Esophagus muscularis mucosa (tissue), 4 donors: ENCODE measurements around the gene GRB2.

Source experiments
- CTCF ChIP-seq, 3 experiments: fragments of 200-600 bp in 2 of 3; fragments of 450-650 bp in 1 of 3; sonication (generic) in 2 of 3; IDR thresholded peaks; one replicate each; pipeline ENCODE4 v1.5.1; 2017 to 2019; ENCODE audit warnings: antibody characterized with exemption in 3 of 3, mild to moderate bottlenecking in 2 of 3, moderate library complexity in 1 of 3
- EP300 ChIP-seq: sonication (generic); formaldehyde crosslinking; IDR thresholded peaks from one replicate; pipeline ENCODE4 v1.6.1; 2017; ENCODE audit warnings: antibody characterized with exemption
- POLR2A ChIP-seq: fragments of 450-650 bp; IDR thresholded peaks from one replicate; pipeline ENCODE4 v1.6.1; 2017; ENCODE audit warnings: antibody characterized with exemption, moderate library complexity, mild to moderate bottlenecking, low read depth
- POLR2AphosphoS5 ChIP-seq, 2 donors: sonication (generic); formaldehyde crosslinking; IDR thresholded peaks; one replicate each; pipeline ENCODE4 v1.6.1; 2017; ENCODE audit warnings: antibody characterized with exemption in 2 of 2

- no peak for TF ChIP-seq EP300
- TF ChIP-seq CTCF (IDR thresholded peaks at IDR 0.05), result no peak
- no peak for TF ChIP-seq POLR2AphosphoS5 (IDR thresholded peaks at IDR 0.05)
- no peak for TF ChIP-seq POLR2A
These were observed 40.2 kb downstream of the GRB2 start for GRCh38 chr17:75365009-75365930.
